Heart left ventricle (tissue), 16 donors: ENCODE measurements around the gene TRIP6. TPM values are rescaled to one million over a fixed set of nuclear protein-coding genes. Genes with fewer than 3 reads are reported as not detected.
"Not testable (repeated sequence)": the region's sequence is repeated elsewhere in the genome, so short reads cannot be mapped to it uniquely, and the experiment has no call there.

ENCODE experiments used
- ATAC-seq, 4 donors: fragments of 200-7000 bp; cut with Tn5 transposase; one replicate each; pipeline ENCODE4 v1.9.1; 2020 to 2022; ENCODE audit warnings: moderate library complexity in 4 of 4, mild to moderate bottlenecking in 3 of 4, moderate number of reproducible peaks in 1 of 4
- DNase-seq, 5 donors: peaks; one replicate each; pipeline ENCODE4 v3.0.0-alpha.2; 2020
- H3K27ac ChIP-seq, 12 donors: fragments of 200-600 bp; sonication (generic) in 4 of 12; one replicate each; pipeline versions ENCODE4 v1.5.0 to v1.8.0; 2016 to 2022; ENCODE audit warnings: mild to moderate bottlenecking in 2 of 12
- H3K27me3 ChIP-seq, 9 donors: fragments of 200-600 bp; sonication (generic) in 2 of 9; one replicate each; pipeline versions ENCODE4 v1.5.1 to v1.8.0; 2016 to 2022; ENCODE audit warnings: mild to moderate bottlenecking in 3 of 9
- H3K36me3 ChIP-seq, 9 donors: fragments of 200-600 bp; sonication (generic) in 2 of 9; one replicate each; pipeline versions ENCODE4 v1.5.0 to v1.8.0; 2018 to 2022; ENCODE audit warnings: mild to moderate bottlenecking in 2 of 9
- H3K4me1 ChIP-seq, 12 donors: fragments of 200-600 bp; sonication (generic) in 4 of 12; one replicate each; pipeline versions ENCODE4 v1.5.0 to v1.8.0; 2016 to 2022; ENCODE audit warnings: mild to moderate bottlenecking in 3 of 12
- H3K4me3 ChIP-seq, 12 donors: fragments of 200-600 bp; sonication (generic) in 4 of 12; one replicate each; pipeline versions ENCODE4 v1.5.0 to v1.8.0; 2017 to 2022; ENCODE audit warnings: mild to moderate bottlenecking in 9 of 12, moderate library complexity in 4 of 12
- H3K9me3 ChIP-seq, 12 donors: fragments of 200-600 bp; sonication (generic) in 4 of 12; one replicate each; pipeline versions ENCODE4 v1.5.0 to v1.8.0; 2016 to 2022; ENCODE audit warnings: mild to moderate bottlenecking in 1 of 12
- POLR2A ChIP-seq, 2 donors: fragments of 450-650 bp; IDR thresholded peaks; one replicate each; pipeline ENCODE4 v1.6.1; 2017; ENCODE audit warnings: antibody characterized with exemption in 2 of 2, mild to moderate bottlenecking in 2 of 2, moderate library complexity in 2 of 2
- WGBS, 4 donors: extraction: QIAGEN DNeasy Blood & Tissue Kit in 2 of 4; methylation state at CpG; one replicate each; pipeline versions ENCODE4 v1.1.5 to v1.1.7; 2013 to 2018; 5-methylcytosine and 5-hydroxymethylcytosine counted together
- intact Hi-C, 10 donors: fragments of 100-400 bp; cut with DNase I; formaldehyde crosslinking; loops; one replicate each; pipeline versions ENCODE4 v1.11.1 to v1.14.2; 2022
- polyA plus RNA-seq, 2 donors: library from polyadenylated mRNA; stranded (reverse); fragments of 200-250 nt; gene quantifications; one replicate each; pipeline ENCODE4 v1.2.3, GENCODE V29; 2013
- total RNA-seq, 9 donors: library from RNA; depleted of rRNA in 2 of 9; stranded (reverse); fragments of >200 nt in 2 of 9; fragmentation: NEBNext Ultra II Directional in 3 of 9; extraction: Animal tissue kit (Norgen Biotek cat#: 25700) in 3 of 9; gene quantifications; one replicate each; pipeline versions ENCODE4 v1.1.0 to v1.2.4, GENCODE V29; 2016 to 2023
- TF ChIP-seq, protein P1 (sequence below), 12 donors: fragments of 200-600 bp; sonication (generic) in 4 of 12; IDR thresholded peaks; one replicate each; pipeline versions ENCODE4 v1.5.0 to v1.8.0; 2018 to 2022; ENCODE audit warnings: antibody characterized with exemption in 12 of 12, mild to moderate bottlenecking in 5 of 12
- donor health status: ischemic (EF 13 %, LVEDD 7.1; RV severe dilation, severe dysfunction).
- donor health status: healthy with polysubstance abuse.
- donor health status: DM: no; HTN: yes; CAD: no.
- donor health status: DM: no; HTN: no; CAD: no.
- donor health status: ischemic (EF 25% LVEDD 6.9; RV normal size, moderate dysfunction).
- donor health status: ischemic (EF 25% LVEDD 5.7; RV mildly dilated, moderate dysfunction).
- donor health status: healthy.
- donor health status: DM: yes; HTN: yes; CAD: no.
- donor health status: ischemic (EF 35%, LVEDD 5.7; RV mildly dilated, moderate dysfunction).
- donor health status: nonischemic (EF 11% LVEDD 7.7; RV severe dilation, severe dysfunction).
- donor health status: DM: yes; HTN: yes; CAD: no.
- donor health status: PGD.
- donor health status: ischemic (EF 29% LVEDD 5.4; RV normal size, mild dysfunction).
- donor health status: nonischemic (EF 23%, LVEDD 6.1; RV moderate dilation, normal function).

Gene TRIP6
- total and polyA plus RNA-seq, 11 donors, result 9.2 to 37.3 (median 17.1) TPM

DNA sequence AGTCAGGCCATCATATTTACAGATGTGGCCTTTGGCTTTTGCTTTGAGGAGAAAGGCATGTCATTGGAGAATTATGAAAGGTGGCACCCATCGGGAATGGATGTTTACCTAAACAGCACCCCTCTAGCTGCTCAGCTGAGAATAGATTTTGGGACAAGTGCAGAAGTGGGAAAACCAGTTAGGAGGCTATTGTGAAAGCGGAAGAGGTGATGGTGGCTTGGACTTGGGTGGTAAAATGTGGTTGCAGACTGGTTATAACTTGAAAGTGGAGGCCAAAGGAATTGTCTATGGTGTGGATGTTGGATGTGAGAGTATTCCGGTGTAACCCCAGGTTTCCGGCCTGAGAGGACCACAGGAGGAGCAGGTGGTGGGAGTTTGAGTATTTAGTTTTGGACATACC lies 19.8 kb upstream of the TRIP6 start:
- DNase-seq (no peak), ATAC-seq (no peak)
- no peaks in the 10 kb centered on the region for H3K27me3 ChIP-seq
- WGBS, 4 donors, result 89 to 99% (median 98%) methylated on average over 4 of the region's 4 CpGs
- TF ChIP-seq, protein P1, sequence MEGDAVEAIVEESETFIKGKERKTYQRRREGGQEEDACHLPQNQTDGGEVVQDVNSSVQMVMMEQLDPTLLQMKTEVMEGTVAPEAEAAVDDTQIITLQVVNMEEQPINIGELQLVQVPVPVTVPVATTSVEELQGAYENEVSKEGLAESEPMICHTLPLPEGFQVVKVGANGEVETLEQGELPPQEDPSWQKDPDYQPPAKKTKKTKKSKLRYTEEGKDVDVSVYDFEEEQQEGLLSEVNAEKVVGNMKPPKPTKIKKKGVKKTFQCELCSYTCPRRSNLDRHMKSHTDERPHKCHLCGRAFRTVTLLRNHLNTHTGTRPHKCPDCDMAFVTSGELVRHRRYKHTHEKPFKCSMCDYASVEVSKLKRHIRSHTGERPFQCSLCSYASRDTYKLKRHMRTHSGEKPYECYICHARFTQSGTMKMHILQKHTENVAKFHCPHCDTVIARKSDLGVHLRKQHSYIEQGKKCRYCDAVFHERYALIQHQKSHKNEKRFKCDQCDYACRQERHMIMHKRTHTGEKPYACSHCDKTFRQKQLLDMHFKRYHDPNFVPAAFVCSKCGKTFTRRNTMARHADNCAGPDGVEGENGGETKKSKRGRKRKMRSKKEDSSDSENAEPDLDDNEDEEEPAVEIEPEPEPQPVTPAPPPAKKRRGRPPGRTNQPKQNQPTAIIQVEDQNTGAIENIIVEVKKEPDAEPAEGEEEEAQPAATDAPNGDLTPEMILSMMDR (IDR thresholded peaks at IDR 0.05), result no peak
- TF ChIP-seq POLR2A (IDR thresholded peaks at IDR 0.05), result no peak
- no peaks in the 10 kb centered on the region for H3K36me3 ChIP-seq
- H3K27ac ChIP-seq, result no peak overlapping the region
- no peak overlapping the region for H3K4me3 ChIP-seq
- intact Hi-C loops, result loop anchor here in 1 of 10 donors (5.0 kb wide), 1 partner anchor 130 kb away; no protein-coding TSS in a partner anchor
- H3K4me1 ChIP-seq, result peaks cover 0 to 10% (median 7%) of the 10 kb centered on the region in 12 donors
- no peaks in the 10 kb centered on the region for H3K9me3 ChIP-seq

DNA sequence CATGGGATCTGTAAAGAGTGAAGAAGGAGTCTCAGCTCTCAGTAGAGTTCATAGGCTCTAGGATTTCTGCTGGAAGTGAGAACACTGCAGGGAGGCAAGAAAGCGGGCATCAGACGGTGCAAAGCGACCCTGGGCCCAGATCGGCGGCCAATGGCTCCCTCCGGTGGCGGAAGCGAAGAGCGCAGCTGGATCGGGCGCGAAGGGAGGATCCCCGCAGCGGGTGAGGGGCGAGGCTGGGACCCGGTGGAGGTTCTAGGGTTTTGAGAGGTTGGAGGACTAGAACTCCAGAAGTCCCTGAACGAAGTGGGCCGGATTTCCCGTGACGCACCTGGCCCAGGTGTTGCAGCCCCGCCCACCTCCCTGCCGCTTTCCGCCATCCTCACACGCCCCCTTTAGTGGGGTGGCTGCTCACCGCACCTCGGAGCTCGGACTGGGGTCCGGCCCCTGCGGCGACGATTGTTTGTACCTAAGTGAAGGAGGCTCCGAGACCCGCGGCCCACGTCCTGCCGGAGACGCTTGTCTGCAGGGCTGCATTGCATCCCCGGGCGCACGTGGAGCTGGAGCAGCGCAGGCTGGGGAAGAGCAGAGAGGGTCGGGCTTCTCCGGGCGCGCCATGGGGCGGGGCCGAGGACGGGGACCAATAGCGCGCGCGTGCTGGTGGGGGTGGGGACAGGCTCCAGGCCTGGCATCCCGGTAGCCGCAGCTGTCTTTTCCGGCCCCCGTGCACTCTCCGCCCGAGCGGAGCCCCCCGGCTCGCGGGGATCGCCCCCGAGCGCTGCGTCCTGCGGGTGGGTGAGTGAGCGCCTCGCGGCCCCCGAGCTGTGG lies 14.9 kb upstream of the TRIP6 start, which contains the start of gene SLC12A9:
Gene SLC12A9 (plus strand): TSS at position 666 of the 825 bp plus-strand sequence. CDS start 1,485 bp downstream, outside the sequence.
- Histone ChIP-seq H3K36me3 (no peaks in the 10 kb centered on the region), H3K4me3 (peak within 1 kb of the TSS; percentile 32 to 96 (median 68)), H3K4me1 (peaks cover 0 to 21% (median 12%) of the 10 kb centered on the region in 12 donors), H3K27ac (peak within 1 kb of the TSS in 11 of 12 donors; percentile 26 to 86 (median 67)), H3K27me3 (no peaks in the 10 kb centered on the region), H3K9me3 (no peaks in the 10 kb centered on the region)
- ATAC-seq (peak; percentile 99 to 100 (median 100)), DNase-seq (peak; percentile 92 to 96 (median 94))
- WGBS, 4 donors, result 0% methylated on average over 25 to 71 of the region's 71 CpGs
- TF ChIP-seq POLR2A (IDR thresholded peaks at IDR 0.05), result peak in 1 of 2 donors; percentile 63
- TF ChIP-seq, protein P1 (IDR thresholded peaks at IDR 0.05), result peak; percentile 85 to 98 (median 94)
- intact Hi-C loops, result loop anchor here (1.0 to 10.0 kb wide), 10 partner anchors 25 to 377 kb away; partner anchors contain the start of genes POP7 (in 9 of the 10), EPHB4 (in 2 of the 10) and TSC22D4 (in 1 of the 10)

DNA sequence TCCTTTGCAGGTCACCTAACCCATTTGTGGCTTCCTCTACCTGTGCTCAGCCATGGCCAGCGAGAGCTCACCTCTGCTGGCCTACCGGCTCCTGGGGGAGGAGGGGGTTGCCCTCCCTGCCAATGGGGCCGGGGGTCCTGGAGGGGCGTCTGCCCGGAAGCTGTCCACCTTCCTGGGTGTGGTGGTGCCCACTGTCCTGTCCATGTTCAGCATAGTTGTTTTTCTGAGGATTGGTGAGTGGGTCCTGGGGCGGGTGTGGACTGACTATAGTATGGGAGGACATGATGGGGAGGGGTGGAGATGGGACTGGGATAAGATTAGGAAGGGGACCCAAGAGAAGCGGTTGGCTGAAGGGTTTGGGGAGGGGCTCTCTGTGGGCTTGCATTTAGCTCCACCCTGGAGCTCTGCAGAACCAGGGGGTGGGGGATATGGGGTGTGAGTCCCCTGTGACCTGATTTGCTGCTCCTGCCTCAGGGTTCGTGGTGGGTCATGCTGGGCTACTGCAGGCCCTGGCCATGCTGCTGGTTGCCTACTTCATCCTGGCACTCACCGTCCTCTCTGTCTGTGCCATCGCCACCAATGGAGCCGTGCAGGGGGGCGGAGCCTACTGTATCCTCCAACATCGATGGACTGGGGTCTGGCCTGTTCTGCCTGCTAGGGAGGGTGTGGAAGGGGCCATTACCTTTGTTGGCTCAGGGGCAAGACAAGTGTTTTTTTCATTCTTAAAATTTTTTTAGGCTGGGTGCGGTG lies 12.9 kb upstream of the TRIP6 start:
- intact Hi-C loops, result loop anchor here in 9 of 10 donors (5.0 to 10.0 kb wide), 4 partner anchors 57 to 380 kb away; partner anchors contain the start of genes POP7 (in 8 of the 9) and TSC22D4 (in 1 of the 9)
- H3K9me3 ChIP-seq, result no peaks in the 10 kb centered on the region
- TF ChIP-seq, protein P1 (IDR thresholded peaks at IDR 0.05), result no peak
- no peak for TF ChIP-seq POLR2A (IDR thresholded peaks at IDR 0.05)
- H3K27me3 ChIP-seq, result no peaks in the 10 kb centered on the region
- no peak overlapping the region for H3K4me3 ChIP-seq
- no peak overlapping the region for H3K27ac ChIP-seq
- ATAC-seq (no peak), DNase-seq (peak in 1 of 5 donors; percentile 38)
- peaks cover 0 to 21% (median 12%) of the 10 kb centered on the region in 12 donors for H3K4me1 ChIP-seq
- peaks cover 0 to 10% (median 0%) of the 10 kb centered on the region in 9 donors for H3K36me3 ChIP-seq
- 88 to 94% (median 90%) methylated on average over 12 to 14 of the region's 14 CpGs for WGBS, 4 donors

DNA sequence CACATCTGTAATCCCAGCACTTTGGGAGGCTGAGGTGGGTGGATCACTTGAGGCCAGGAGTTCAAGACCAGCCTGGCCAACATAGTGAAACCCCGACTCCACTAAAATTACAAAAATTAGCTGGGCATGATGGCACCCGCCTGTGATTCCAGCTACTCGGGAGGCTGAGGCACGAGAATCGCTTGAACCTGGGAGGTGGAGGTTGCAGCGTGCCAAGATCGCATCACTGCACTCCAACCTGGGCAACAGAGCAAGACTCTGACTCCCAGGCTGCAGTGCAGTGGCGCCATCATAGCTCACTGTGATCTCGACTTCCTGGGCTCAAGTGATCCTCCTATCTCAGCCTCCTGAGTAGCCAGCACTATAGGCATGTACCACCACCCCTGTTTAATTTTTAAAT lies 12.3 kb upstream of the TRIP6 start:
- not testable (repeated sequence) for H3K4me3 ChIP-seq, H3K27ac ChIP-seq, H3K9me3 ChIP-seq, ATAC-seq, H3K27me3 ChIP-seq
- 91 to 97% (median 95%) methylated on average over 9 of the region's 9 CpGs for WGBS, 4 donors
- H3K36me3 ChIP-seq, result peaks cover 0 to 13% (median 0%) of the 10 kb centered on the region in 9 donors
- H3K4me1 ChIP-seq, result peaks cover 0 to 21% (median 12%) of the 10 kb centered on the region in 12 donors
- peak in 1 of 5 donors; percentile 16 for DNase-seq
- intact Hi-C loops, result loop anchor here in 9 of 10 donors (5.0 to 10.0 kb wide), 4 partner anchors 58 to 380 kb away; partner anchors contain the start of genes POP7 (in 8 of the 9) and TSC22D4 (in 1 of the 9)
